HL-60/S4 treated with phorbol 12-myristate 13-acetate at 8.2 ng/mL for 4 days and 3 days (cell line): ENCODE measurements around the gene CASKIN2.
"Not testable (repeated sequence)": the region's sequence is repeated elsewhere in the genome, so short reads cannot be mapped to it uniquely, and the experiment has no call there.

Source experiments
- in situ Hi-C: fragments of 300-500 bp; cut with MboI; formaldehyde crosslinking; loops from 2 replicates; pipeline ENCODE4 v1.15.0; 2022; ENCODE audit warnings: low sequenced_read_pairs

Gene CASKIN2

DNA sequence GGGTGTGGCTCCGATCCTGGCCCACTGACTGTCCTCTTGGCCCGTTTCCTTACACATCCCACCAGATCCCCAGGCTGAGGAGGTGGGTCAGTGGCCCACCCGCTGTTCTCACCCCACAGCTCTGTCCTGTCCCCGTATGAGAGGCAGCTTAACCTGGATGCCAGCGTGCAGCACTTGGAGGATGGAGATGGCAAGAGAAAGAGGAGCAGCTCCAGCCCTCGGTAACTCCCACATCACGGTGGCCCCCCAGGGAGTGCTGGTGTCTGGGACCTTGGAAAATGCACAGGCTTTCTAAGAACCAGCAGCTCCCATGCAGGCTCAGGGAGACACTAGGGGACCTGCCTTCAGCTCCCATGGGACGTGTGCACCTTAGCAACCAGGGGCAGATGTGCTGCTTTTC lies 6.0 kb upstream of the CASKIN2 start:
- in situ Hi-C loops: no loop called here

DNA sequence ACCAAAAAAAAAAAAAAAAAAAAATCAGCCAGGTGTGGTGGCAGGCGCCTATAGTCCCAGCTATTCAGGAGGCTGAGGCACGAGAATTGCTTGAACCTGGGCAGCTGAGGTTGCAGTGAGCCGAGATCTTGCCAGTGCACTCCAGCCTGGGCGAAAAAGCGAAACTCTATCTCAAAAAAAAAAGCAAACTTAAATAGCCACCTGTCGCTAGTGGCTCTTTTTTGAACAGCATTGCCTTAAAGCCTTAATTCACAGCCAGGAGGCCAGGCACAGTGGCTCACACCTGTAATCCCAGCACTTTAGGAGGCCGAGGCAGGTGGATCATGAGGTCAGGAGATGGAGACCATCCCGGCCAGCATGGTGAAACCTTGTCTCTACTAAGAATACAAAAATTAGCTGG lies 5.1 kb upstream of the CASKIN2 start:
- in situ Hi-C loops: not testable (repeated sequence)

DNA sequence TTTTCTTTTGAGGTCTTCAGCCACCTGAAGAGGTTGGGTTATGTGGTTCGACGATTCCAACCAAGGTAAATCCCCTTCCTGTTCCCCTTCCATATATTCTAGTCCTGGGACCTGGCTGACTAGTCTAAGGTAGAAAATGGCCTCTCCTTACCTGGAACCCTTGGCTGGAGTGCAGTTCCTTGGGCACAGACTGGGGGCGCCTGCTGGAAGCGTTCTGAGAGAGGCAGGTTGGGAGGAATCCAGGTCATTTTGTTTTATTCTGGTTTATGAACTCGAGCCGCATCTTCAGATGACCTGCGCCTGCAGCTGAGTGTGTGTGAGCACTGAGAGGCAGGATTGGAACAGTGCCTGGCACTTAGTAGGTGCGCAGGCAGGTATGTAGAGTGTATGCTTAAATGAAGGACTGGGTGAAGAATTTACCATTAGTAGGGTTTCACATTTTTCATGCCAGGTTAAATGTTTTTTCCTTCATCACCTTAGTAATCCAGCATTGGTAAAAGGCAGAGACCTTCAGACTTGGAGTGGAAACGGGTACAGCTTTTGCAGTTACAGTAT lies 3.7 kb upstream of the CASKIN2 start:
- in situ Hi-C loops: no loop called here

DNA sequence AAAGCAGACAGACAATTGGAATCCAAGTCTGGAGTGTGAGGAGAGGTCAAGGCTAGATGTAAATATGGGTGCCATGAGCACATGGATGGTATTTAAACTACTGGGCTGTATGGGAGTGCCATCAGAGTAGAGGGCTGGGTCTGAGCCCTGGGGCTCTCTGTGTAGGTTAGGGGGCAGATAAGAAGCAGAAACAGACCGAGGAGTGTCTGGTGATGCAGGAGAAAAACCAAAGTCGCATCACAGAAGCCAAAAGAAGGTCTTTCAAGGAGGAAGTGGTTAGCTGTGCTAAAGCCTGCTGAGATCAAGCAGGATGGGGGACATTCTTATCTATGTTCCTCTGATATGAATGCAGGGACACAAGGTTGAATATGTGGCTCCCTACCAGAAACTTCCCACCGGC lies 2.9 kb upstream of the CASKIN2 start:
- in situ Hi-C loops: no loop called here

DNA sequence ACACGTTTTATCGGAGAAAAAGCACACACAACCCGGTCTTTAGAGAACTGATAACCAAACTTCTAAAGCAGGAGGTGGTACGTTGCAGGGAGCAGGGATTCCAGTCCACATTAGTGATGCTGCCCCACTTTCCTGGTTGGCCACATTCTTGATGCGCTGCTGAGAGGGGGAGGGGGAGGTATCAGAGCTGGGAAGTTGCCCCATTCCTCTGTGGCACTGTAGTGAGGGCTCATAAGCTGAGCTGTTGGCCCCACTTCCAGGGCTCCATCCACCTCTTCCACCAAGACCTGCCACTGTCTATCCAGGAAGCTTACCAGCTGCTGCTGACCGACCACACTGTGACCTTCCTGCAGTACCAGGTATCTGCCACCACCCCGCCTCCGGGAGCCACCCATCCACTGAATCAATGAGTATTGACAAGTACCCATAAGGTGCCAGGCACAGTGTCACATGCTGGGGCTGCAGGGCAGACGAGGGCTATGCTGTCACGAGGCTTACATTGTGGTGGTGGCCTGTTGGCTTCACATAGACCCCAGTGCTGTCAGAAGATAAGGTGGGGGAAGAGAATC lies 2.0 kb upstream of the CASKIN2 start:
- in situ Hi-C loops: no loop called here

DNA sequence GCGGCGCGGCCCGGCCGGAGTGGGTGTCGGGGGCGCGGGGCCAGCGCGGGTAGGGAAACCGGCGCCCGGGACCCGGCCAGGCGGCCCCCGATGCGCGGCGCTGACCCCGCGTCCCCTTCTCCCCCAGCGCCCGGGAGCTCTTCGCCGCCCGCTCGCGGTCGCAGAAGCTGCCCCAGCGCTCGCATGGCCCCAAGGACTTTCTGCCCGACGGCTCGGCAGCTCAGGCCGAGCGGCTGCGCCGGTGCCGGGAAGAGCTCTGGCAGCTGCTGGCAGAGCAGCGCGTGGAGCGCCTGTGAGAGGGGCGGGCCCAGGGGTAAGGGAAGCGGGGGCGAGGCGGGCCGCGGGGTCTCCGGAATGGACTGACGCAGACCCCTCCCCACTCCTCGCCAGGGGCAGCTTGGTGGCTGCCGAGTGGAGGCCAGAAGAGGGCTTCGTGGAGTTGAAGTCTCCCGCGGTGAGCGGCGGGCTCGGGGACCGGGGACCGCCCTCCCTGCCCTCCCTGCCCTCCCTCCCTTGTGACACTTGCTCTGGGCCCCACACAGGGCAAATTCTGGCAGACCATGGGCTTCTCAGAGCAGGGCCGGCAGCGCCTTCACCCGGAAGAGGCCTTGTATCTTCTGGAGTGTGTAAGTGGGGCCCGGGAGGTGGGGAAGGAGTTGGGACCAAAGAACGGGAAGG lies 1.4 kb upstream of the CASKIN2 start:
- in situ Hi-C loops: no loop called here

DNA sequence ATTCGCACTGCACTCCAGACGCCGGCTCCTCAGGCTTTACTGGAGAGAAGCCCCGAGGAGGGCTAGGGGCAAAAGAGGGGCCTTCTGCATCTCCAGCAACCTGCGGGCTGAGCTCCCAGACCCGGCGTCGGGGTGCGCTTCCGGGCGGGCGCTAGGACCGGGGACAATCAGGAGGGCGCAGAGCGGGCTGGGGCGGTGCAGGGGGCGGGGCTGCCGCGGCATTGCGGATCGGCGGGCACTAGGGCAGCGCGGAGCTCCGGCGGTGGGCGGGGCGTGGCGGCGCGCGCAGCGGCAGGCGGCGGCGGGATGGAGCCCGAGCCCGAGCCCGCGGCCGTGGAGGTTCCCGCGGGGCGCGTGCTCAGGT lies 900 bp upstream of the CASKIN2 start, which contains the start of gene TSEN54:
Gene TSEN54, plus strand, starts transcription at position 274 of the 364 bp plus-strand sequence. Its CDS starts 33 bp downstream, at position 307.
- in situ Hi-C loops: no loop called here

DNA sequence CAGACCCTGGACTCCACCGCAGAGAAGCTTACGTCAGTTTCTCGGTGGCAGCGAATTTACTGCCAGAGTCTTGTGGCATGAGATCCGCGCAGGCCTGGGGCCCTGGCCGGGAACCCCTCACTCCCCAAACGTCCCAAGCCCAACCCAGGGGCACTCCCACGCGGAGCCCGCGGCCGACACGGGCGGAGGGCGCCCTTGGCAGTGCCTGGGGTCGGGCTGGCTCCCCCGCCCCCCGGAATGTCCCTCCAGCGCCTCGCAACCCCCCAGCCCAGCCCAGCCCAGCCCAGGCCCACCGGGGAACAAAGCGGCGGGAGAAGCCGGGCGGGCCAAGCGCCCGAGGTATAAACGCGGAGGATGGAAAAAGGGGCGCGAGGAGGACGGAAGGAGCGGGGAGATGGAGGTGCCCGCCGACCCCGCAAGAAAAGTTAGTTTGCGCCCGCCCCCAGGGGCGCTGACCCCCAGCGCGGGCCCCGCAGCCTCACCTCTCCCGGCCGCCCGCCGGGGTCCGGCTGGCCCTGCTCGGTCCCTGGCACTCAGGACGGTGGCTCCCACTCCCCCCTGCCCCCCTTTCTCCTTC lies 330 bp downstream of the CASKIN2 start:
- in situ Hi-C loops: no loop called here

DNA sequence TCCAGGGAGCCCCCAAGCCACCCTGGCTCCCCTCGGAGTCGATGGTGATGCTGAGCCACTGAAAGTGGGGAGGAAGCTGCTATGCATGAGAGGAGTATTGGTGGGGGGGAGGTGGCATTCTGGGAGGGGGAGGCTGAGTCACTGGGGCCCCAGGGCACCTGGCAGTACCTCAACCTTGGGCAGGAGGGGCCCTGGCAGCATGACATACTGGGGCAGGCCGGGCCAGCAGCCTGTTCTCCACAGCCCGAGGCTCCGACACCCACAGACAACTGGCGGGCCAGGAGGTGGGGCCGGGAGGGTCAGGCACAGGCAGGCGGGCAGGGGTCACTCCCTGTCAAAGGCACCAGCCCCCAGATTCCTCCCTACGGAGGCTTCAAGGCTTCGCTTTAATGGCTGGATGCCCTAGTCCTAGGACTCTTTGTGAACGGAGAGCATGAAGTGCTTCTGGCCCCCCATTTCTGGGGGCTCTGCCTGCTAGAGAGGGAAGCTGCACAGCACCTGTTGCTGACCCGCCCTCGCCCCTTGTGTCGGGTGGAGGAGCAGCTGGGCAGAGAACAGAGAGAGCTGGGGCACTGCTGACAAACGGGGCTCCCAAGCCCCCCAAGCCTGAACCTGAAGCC lies 928 bp downstream of the CASKIN2 start:
- in situ Hi-C loops: no loop called here

DNA sequence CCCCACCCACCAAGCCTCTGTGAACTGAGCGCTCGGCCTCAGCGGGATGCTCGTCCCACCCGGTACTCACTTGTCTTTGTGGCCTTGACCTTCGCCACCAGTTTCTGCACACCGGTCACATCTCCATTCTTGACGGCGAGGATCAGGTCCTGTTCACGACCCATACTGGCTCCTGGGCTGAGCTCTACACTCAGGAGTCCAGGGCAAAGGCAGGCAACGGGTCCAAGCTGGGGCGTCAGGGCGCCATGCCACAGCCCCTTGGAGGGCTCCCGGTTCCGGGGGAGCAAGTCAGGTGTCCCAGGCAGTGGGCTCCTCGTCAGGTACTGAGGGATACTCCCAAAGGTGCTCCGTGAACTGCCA lies 1.7 kb downstream of the CASKIN2 start:
- in situ Hi-C loops: no loop called here

DNA sequence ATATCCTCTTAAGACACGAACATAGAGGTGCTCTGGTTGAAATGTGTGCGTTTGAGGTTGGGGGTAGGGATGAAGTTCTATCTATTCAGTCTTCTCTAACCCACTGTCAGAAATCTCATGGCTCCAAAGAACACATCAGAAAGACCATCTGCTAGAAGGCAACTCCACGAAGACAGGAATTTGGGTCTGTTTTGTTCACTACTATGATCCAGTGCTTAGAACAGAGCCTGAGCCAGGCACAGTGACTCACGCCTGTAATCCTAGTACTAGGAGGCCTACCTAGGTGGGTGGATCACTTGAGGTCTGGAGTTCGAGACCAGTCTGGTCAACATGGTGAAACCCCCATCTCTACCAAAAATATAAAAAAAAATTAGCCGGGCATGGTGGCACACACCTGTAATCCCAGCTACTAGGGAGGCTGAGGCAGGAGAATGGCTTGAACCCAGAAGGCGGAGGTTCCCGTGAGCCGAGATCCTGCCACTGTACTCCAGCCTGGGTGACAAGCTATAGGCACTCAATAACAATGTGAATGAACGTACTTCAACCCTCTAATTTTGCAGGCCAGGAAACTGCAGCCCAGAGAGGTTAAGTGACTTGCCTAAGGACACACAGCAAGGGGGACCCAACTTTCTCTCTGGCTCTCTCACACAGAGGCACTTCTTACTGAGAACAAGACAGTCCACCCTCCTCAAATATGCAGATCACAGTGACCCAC lies 2.3 kb downstream of the CASKIN2 start:
- in situ Hi-C loops: no loop called here

DNA sequence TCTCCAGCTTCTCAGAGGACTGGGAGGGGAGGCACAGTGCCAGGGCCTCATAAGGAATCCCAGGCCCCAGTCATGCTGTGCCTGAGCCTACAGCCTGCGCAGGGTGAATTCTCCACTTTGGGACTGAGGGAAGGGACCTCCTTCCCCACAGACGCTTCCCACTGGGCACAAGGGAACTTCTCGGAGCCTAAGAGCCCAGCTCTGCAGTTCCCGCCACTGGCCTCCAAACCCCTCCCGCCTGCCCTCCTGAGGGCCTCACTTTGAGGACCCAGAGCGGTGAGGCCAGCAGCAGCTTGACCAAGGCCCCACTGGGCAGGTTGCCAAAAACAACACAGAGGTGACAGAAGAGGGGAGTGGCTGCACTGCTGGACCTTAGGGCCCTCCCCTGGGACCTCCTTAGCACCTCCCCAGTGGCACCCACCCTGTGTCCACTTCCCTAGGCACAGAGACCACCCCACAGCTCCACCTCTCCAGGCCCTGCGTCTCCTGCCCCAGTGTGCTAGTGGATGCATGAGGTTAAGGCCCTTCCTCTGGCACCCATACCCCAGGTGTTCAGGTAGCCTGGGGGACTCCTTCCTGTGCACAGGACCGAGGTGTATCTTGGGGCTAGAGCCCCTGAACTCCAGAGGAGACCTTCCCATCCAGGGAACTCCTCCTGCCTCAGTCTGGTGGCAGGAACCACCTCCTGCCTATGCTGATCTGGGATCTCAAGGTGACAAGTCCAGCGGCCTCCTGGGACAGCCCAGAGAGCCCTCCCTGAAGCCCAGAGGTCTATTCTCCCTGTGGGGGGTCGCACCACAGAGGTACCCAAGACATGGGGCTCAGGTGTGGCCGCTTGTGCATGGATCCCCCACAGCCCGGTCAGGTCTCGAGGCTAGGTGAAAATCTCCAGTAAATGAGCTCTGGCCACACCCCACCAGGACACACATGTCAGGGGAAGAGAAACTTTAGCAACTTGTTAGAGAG lies 3.4 kb downstream of the CASKIN2 start:
- in situ Hi-C loops: no loop called here

DNA sequence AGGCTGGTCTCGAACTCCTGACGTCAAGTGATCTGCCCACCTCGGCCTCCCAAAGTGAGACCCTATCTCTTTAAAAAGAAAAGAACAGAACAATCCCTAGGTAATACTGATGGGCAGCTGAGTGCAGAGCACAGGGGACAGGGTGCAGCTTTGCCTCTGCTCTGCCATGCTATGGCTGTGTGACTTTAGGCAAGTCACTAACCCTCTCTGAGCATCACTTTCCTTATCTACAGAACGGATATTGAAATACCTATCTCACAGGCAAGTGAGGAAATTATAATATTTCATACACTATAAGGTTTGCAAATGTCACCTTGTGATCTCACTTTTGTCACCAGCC lies 4.1 kb downstream of the CASKIN2 start:
- in situ Hi-C loops: no loop called here

DNA sequence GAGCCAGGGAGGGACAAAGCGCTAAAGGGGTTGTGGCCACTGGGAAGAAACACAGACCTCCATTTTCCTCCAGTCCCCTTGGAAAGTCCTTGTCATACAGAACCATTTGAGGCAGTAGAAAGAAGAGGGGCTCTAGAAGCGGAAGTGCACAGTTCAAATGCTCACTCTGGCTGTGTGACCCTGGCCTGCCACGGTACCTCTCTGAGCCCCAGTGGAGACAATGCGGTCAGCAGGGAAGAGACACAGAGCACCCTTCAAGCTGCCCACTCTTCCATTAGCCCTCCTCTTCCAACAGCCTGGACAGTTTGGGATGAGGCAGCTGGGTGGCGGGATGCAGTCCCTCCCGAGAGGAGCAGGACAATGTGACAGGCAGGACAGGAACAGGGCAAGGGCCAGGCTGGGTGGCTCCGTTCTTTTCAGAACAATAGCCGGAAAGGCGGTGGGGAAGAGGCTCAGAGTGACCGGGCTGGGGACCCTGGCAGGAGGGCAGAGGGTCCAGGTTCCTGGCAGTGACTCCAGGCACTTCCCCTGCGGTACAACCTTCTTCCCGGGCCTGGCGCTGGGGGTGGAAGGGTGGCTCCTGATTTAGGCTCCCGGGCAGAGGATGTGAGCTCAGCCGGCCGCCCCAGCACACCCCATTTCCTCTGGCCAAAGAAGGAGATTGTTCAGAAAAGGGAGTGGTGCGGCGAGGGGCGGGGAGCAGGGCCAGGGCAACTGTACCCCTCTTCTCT lies 5.6 kb downstream of the CASKIN2 start:
- in situ Hi-C loops: no loop called here

DNA sequence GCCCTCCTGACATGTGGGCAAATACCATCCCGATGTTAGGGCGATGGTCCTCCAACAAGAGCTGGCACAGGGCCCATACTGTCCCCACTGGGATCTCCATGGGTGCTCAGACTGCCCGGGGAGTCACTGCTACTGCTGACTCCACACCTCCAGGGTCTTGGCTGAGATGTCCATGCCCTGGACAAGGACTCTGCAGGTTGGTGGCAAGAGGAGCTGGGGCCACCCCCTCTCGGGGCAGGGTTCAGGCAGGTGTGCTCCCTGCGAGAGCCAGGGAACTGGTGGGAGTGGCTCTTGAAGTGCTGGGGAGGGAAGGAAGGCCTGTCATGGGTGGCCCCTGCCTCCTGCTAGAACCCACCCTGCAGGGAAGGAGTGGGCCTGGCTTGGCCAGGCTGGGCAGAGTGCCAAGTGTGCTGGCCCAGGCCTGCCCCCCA lies 6.4 kb downstream of the CASKIN2 start:
- in situ Hi-C loops: no loop called here

DNA sequence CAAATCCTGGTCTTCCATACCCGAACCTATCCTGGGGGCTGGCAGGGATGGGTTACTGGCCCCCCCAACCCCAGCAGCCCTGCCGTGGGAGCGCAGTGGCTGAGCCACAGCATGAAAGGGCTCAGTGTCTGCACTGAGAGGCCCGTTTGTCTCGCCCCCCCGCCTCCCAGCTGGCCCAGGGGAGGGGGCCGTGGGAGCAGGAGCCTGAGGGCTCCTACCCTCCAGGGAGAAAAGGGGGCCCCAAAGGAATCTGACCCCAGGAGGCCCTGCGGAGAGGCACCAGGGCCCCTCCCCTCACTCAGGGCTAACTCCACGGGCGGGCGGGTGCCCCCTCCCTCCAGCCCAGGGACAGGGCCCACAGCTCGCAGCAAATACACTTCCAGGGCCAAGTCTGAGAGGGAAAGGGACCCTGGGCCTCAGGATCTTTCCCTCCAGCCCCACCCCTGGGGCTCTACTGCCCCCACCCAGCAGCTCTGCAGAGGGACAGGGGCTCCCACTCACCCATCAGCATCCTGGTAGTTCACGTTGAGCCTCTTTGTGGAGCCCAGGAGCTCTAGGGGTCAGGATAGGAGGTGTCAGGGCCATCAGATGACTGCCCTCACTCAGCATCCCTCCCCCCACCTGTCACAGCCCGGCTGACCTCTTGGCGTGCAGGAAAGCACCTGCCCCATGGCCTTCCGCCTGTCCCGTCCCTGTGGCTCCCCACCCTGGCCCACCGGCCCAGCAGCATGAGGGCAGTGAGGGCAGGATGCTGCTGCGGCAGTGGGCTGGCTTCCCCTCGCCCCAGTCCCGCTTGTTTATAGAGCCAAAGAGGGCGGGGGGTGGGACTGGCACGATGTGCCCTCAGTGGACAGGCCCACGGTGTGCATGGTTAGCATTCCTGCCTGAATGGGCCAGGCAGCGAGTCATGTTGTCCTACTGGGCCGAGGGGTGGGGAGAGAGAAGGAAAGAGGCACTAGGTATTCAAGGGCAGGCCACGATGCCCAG lies 7.3 kb downstream of the CASKIN2 start:
- in situ Hi-C loops: no loop called here

DNA sequence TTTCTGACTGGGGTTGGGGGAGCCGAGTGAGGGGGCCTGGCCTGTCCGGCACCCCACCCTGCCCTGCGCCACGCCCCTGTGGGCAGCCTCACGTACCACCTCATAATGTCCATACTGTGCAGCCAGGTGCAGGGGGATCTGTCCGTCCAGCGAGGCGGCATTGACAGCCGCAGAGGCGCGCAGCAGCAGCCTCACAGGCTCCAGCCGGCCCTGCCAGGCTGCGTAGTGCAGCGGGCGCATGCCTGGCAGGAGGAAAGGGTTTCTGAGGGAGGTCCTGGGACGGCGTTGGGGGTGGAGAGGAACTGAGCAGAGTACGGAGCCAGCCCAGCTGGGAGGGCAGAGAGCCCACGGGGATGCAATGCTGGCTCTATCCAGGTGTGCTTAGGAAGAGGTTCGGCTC lies 8.4 kb downstream of the CASKIN2 start:
- in situ Hi-C loops: no loop called here

DNA sequence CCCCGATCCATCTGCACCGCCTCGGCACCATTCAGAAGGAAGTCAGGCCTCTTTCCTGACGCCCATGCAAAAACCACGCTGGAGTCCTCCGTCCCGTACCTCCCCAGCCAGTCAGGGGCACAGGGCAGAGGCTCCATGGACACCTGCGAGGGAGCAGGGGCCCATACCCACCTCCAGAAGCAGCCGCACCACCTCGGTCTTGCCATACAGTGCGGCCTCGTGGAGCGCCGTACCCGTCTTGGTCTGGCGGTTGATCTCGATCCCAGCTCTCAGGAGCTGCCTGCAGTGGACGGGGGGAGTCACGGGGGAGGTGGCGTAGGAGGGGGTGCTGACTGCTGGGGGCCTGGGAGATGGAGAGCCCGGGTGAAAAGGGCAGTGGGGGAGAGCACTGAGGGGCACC lies 9.2 kb downstream of the CASKIN2 start:
- in situ Hi-C loops: no loop called here
